NT2/D1 (cell line): ENCODE data around the gene ACSL5.

Experiments used
- SUZ12 ChIP-seq: IDR thresholded peaks from 2 replicates; pipeline ENCODE4 v1.6.1; 2011; ENCODE audit not compliant: insufficient read length, insufficient read depth; ENCODE audit errors: extremely low read depth
- YY1 ChIP-seq: IDR thresholded peaks from 2 replicates; pipeline ENCODE4 v1.6.1; 2011; ENCODE audit not compliant: insufficient read length, insufficient read depth
- ZNF274 ChIP-seq: IDR thresholded peaks from 2 replicates; pipeline ENCODE4 v1.6.1; 2011; ENCODE audit warnings: mild to moderate bottlenecking, low read depth, low read length

- TF ChIP-seq ZNF274 (no peak), YY1 (no peak), SUZ12 (no peak)
These were observed 55.2 kb downstream of the ACSL5 start for GRCh38 chr10:112429147-112429546.
